HG03095 (cell line): Measurements from ENCODE around the gene COL6A6.

Experiments used
- ATAC-seq: cut with Tn5 transposase; IDR thresholded peaks from one replicate; pipeline ENCODE4 v1.9.1; 2021; ENCODE audit warnings: moderate library complexity; ENCODE audit not compliant: unreplicated experiment

Gene COL6A6

GRCh38 chr3:130516645-130517512 lies at the start of gene COL6A6:
Gene COL6A6, plus strand, starts transcription at chr3:130517177. Its CDS starts 43,188 bp downstream, at chr3:130560365.
- ATAC-seq: no peak

GRCh38 chr3:130468311-130468710 lies 48.7 kb upstream of the COL6A6 start:
- no peak for ATAC-seq

GRCh38 chr3:130470126-130470525 lies 46.9 kb upstream of the COL6A6 start:
- ATAC-seq: no peak

- ATAC-seq: no peak
These were observed 43.6 kb upstream of the COL6A6 start for GRCh38 chr3:130473416-130473815.

- ATAC-seq: no peak
These were observed 36.2 kb upstream of the COL6A6 start for GRCh38 chr3:130480736-130481135.

- no peak for ATAC-seq
These were observed 28.7 kb upstream of the COL6A6 start for GRCh38 chr3:130488288-130488687.

GRCh38 chr3:130488769-130489450 lies 28.1 kb upstream of the COL6A6 start:
- no peak for ATAC-seq

- no peak for ATAC-seq
These were observed 26.7 kb upstream of the COL6A6 start for GRCh38 chr3:130490241-130490640.

- no peak for ATAC-seq
These were observed 25.5 kb upstream of the COL6A6 start for GRCh38 chr3:130491431-130491830.

- ATAC-seq: no peak
These were observed 12.3 kb upstream of the COL6A6 start for GRCh38 chr3:130504701-130505100.

- ATAC-seq: no peak
These were observed 10.9 kb upstream of the COL6A6 start for GRCh38 chr3:130506031-130506430.

GRCh38 chr3:130507746-130508145 lies 9.2 kb upstream of the COL6A6 start:
- ATAC-seq: no peak

GRCh38 chr3:130509008-130509407 lies 8.0 kb upstream of the COL6A6 start:
- ATAC-seq: no peak

- ATAC-seq: no peak
These were observed 2.3 kb upstream of the COL6A6 start for GRCh38 chr3:130514681-130515080.

- ATAC-seq: no peak
These were observed 1.2 kb upstream of the COL6A6 start for GRCh38 chr3:130515755-130516154.

- no peak for ATAC-seq
These were observed 625 bp downstream of the COL6A6 start for GRCh38 chr3:130517602-130518001.

GRCh38 chr3:130519754-130520153 lies 2.8 kb downstream of the COL6A6 start:
- no peak for ATAC-seq

- ATAC-seq: no peak
These were observed 5.4 kb downstream of the COL6A6 start for GRCh38 chr3:130522399-130522798.

GRCh38 chr3:130527426-130527825 lies 10.4 kb downstream of the COL6A6 start:
- no peak for ATAC-seq

GRCh38 chr3:130528120-130528519 lies 11.1 kb downstream of the COL6A6 start:
- ATAC-seq: no peak

GRCh38 chr3:130529486-130530215 lies 12.7 kb downstream of the COL6A6 start:
- ATAC-seq: peak; percentile 50

GRCh38 chr3:130533247-130533646 lies 16.3 kb downstream of the COL6A6 start:
- ATAC-seq: no peak
